ENCODE data around the gene LIMS1. TPM values are rescaled to one million over a fixed set of nuclear protein-coding genes. Genes with fewer than 3 reads are reported as not detected.

The LIMS1 gene
- total RNA-seq, 1 donor from 2014 or later: 39.8 TPM

DNA sequence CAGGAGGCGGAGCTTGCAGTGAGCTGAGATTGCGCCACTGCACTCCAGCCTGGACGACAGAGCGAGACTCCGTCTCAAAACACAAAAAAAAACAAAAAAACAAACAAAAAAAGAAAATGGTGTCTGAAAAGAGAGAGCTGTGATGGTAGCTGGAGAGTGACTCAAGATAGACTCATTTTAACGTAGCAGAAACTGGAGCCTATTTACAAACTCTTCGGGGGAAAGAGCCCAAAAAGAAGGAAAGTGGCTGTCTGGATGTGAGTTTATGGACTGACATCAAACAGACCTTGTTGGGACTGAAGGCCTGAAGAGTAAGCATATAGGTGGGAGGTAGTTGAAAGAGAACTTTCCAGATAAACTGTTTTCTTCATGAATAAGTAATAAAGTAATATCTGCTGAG lies 51.8 kb downstream of the LIMS1 start:
- no peak for DNase-seq (ENCODE audit: low spot score in 2 of 2)
- Histone ChIP-seq H3K36me3 (no peaks in the 10 kb centered on the region), H3K4me3 (no peak overlapping the region), H3K27me3 (no peaks in the 10 kb centered on the region), H3K4me1 (peaks cover 5 to 30% of the 10 kb centered on the region in 2 donors), H3K27ac (peak overlapping the region; percentile 77 to 81), H3K9me3 (no peaks in the 10 kb centered on the region)
- intact Hi-C loops (cut with DNase I): loop anchor here (2.0 to 10.0 kb wide), 2 partner anchors 137 to 191 kb away; partner anchors contain the start of gene GCC2
- no peak for TF ChIP-seq CTCF (IDR thresholded peaks at IDR 0.05)

GRCh38 chr2:108586631-108587030 lies 52.4 kb downstream of the LIMS1 start:
- no peaks in the 10 kb centered on the region for H3K27me3 ChIP-seq
- no peak for TF ChIP-seq CTCF (IDR thresholded peaks at IDR 0.05)
- intact Hi-C loops (cut with DNase I): loop anchor here (2.0 to 10.0 kb wide), 2 partner anchors 138 to 192 kb away; partner anchors contain the start of gene GCC2
- no peak for DNase-seq (ENCODE audit: low spot score in 2 of 2)
- peaks cover 5 to 30% of the 10 kb centered on the region in 2 donors for H3K4me1 ChIP-seq
- H3K4me3 ChIP-seq: no peak overlapping the region
- no peaks in the 10 kb centered on the region for H3K9me3 ChIP-seq
- no peaks in the 10 kb centered on the region for H3K36me3 ChIP-seq
- peak overlapping the region; percentile 77 to 81 for H3K27ac ChIP-seq

DNA sequence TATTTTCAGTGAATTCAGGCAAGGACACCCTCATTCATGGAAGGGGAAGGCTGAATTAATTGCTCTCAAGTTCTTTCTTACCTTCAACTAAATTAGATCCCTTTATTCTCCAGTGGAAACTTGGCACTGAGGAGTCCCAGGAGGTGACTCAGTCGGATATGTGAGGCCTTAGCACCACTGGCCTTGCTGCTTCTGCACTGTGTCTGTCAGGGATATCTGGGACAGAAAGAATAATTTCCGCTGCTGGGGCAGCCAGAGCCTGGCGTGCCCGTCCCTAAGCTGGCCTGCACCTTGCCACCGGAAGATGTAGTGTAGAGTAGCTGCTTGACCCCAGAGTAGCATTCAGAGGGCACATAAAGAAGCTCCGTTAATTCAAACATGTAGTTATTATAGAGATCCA lies 53.4 kb downstream of the LIMS1 start:
- Histone ChIP-seq H3K27me3 (no peaks in the 10 kb centered on the region), H3K9me3 (no peaks in the 10 kb centered on the region), H3K4me1 (peaks cover 5 to 30% of the 10 kb centered on the region in 2 donors), H3K4me3 (no peak overlapping the region), H3K27ac (peak overlapping the region; percentile 77 to 81), H3K36me3 (no peaks in the 10 kb centered on the region)
- peak in 1 of 2 donors; percentile 81 for DNase-seq (ENCODE audit: low spot score in 2 of 2)
- intact Hi-C loops (cut with DNase I): loop anchor here (2.0 to 10.0 kb wide), 2 partner anchors 139 to 193 kb away; partner anchors contain the start of gene GCC2
- TF ChIP-seq CTCF (IDR thresholded peaks at IDR 0.05): no peak

GRCh38 chr2:108588070-108588668 lies 53.9 kb downstream of the LIMS1 start:
- H3K4me3 ChIP-seq: peak overlapping the region; percentile 24 to 31
- H3K27me3 ChIP-seq: no peaks in the 10 kb centered on the region
- DNase-seq (ENCODE audit: low spot score in 2 of 2): no peak
- H3K4me1 ChIP-seq: peaks cover 5 to 35% of the 10 kb centered on the region in 2 donors
- intact Hi-C loops (cut with DNase I): loop anchor here (10.0 kb wide), 1 partner anchor 193 kb away; no protein-coding TSS in a partner anchor
- no peak for TF ChIP-seq CTCF (IDR thresholded peaks at IDR 0.05)
- no peaks in the 10 kb centered on the region for H3K36me3 ChIP-seq
- no peaks in the 10 kb centered on the region for H3K9me3 ChIP-seq
- peak overlapping the region; percentile 77 to 81 for H3K27ac ChIP-seq

DNA sequence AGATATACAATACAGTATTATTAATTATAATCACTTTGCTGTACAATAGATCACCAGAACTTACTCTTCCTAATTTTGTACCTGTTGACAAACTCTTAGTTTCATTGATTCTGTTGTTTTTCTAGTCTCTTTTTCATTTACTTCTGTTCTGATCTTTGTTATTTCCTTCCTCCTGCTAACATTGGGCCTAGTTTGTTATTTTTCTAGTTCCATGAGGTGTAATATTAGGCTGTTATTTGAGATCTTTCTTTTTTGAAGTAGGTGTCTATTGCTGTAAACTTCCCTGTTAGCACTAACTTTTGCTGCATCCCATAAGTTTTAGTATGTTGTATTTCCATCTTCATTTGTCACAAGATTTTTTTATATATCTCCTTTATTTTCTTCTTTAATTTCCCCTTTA lies 55.1 kb downstream of the LIMS1 start:
- intact Hi-C loops (cut with DNase I): loop anchor here (10.0 kb wide), 1 partner anchor 195 kb away; no protein-coding TSS in a partner anchor
- H3K4me3 ChIP-seq: no peak overlapping the region
- H3K27me3 ChIP-seq: no peaks in the 10 kb centered on the region
- TF ChIP-seq CTCF (IDR thresholded peaks at IDR 0.05): no peak
- H3K36me3 ChIP-seq: no peaks in the 10 kb centered on the region
- DNase-seq (ENCODE audit: low spot score in 2 of 2): no peak
- H3K4me1 ChIP-seq: peaks cover 10 to 47% of the 10 kb centered on the region in 2 donors
- H3K9me3 ChIP-seq: no peaks in the 10 kb centered on the region
- H3K27ac ChIP-seq: peak overlapping the region; percentile 77 to 81
